GM12878 (cell line): Measurements from ENCODE around the gene PRKAG3. TPM values are rescaled to one million over a fixed set of nuclear protein-coding genes. Genes with fewer than 3 reads are reported as not detected.

Experiments
- ATAC-seq: fragments of 200-7000 bp; cut with Tn5 transposase; 3 replicates; pipeline ENCODE4 v1.9.1; 2020; ENCODE audit warnings: mild to moderate bottlenecking, moderate library complexity
- BruUV-seq: library from RNA; stranded (reverse); fragments of 400-500 nt; replicated peaks from 2 replicates; lab custom pipeline; 2021; lab: Mats Ljungman, UMichigan
- CTCF ChIA-PET: fragments of 300-600 bp; sonication (Branson Sonifier 250); formaldehyde crosslinking; extraction: SDS; loops from one replicate; lab custom pipeline; 2021; ENCODE audit warnings: inconsistent platforms; lab: Yijun Ruan, JAX
- POLR2A ChIA-PET: fragments of 350-600 bp; formaldehyde crosslinking; extraction: SDS; loops from one replicate; lab custom pipeline; 2021; ENCODE audit warnings: inconsistent platforms; lab: Charles Lee
- RAD21 ChIA-PET: fragments of 300-600 bp; sonication (Branson Sonifier 250); formaldehyde crosslinking; loops from one replicate; lab custom pipeline; 2023; ENCODE audit warnings: antibody characterized with exemption; ENCODE audit not compliant: unreplicated experiment; lab: Charles Lee
- SMC1A ChIA-PET: fragments of 300-600 bp; sonication (Branson Sonifier 250); formaldehyde crosslinking; loops from one replicate; lab custom pipeline; 2023; ENCODE audit not compliant: unreplicated experiment, uncharacterized antibody; lab: Charles Lee
- DNase-seq: peaks from one replicate; pipeline ENCODE4 v3.0.0-alpha.2; 2011; ENCODE audit warnings: low read depth, low spot score
- FAIRE-seq: peaks from 3 replicates; lab custom pipeline; 2011; peaks lifted over from hg19 to GRCh38; lab: Jason Lieb, UNC
- H2AFZ ChIP-seq: 2 replicates; pipeline ENCODE4 v1.6.0; 2011; ENCODE audit warnings: low read depth, low read length, control low read depth; ENCODE audit not compliant: control insufficient read depth
- H3K27ac ChIP-seq: 2 replicates; pipeline ENCODE4 v1.5.1; 2011; ENCODE audit warnings: control low read depth; ENCODE audit not compliant: control insufficient read depth, insufficient read depth
- H3K27me3 ChIP-seq, 2 experiments: replicated peaks in 1 of 2; 2 replicates each; pipeline versions ENCODE4 v1.6.0 to v1.6.1; 2011; ENCODE audit warnings: low read length in 1 of 2; ENCODE audit not compliant: control insufficient read depth in 2 of 2, insufficient read depth in 2 of 2
- H3K36me3 ChIP-seq, 2 experiments: 2 replicates each; pipeline ENCODE4 v1.5.1; 2011; ENCODE audit warnings: low read length in 1 of 2; ENCODE audit not compliant: control insufficient read depth in 2 of 2, insufficient read depth in 2 of 2
- H3K4me1 ChIP-seq: 2 replicates; pipeline ENCODE4 v1.6.1; 2011; ENCODE audit warnings: mild to moderate bottlenecking, low read length, moderate library complexity, mixed read lengths; ENCODE audit not compliant: control insufficient read depth, insufficient read depth
- H3K4me2 ChIP-seq: 2 replicates; pipeline ENCODE4 v1.6.0; 2011; ENCODE audit warnings: control low read depth; ENCODE audit not compliant: control insufficient read depth, insufficient read depth
- H3K4me3 ChIP-seq: fragments of 200-600 bp; sonication (generic); 2 replicates; pipeline ENCODE4 v1.5.1; 2016
- H3K79me2 ChIP-seq: 2 replicates; pipeline ENCODE4 v1.6.0; 2011; ENCODE audit warnings: low read length; ENCODE audit not compliant: control insufficient read depth, insufficient read depth
- H3K9ac ChIP-seq: 2 replicates; pipeline ENCODE4 v1.8.0; 2011; ENCODE audit warnings: low read length, control low read depth, mixed read lengths; ENCODE audit not compliant: control insufficient read depth, insufficient read depth
- H3K9me3 ChIP-seq: replicated peaks from 3 replicates; pipeline ENCODE4 v1.5.1; 2011; ENCODE audit warnings: mild to moderate bottlenecking, low read length; ENCODE audit not compliant: control insufficient read depth, insufficient read depth
- H4K20me1 ChIP-seq: 2 replicates; pipeline ENCODE4 v1.6.0; 2011; ENCODE audit not compliant: control insufficient read depth, insufficient read depth
- CEBPB ChIP-seq, 2 experiments: fragments of 150-350 bp in 1 of 2; IDR thresholded peaks; 2 replicates each; pipeline ENCODE4 v1.6.1; 2012 to 2014; ENCODE audit warnings: low read depth in 2 of 2, low read length in 2 of 2, borderline replicate concordance in 1 of 2, inconsistent platforms in 1 of 2
- MEF2B ChIP-seq: fragments of 450-650 bp; IDR thresholded peaks from 2 replicates; pipeline ENCODE4 v1.6.1; 2018; ENCODE audit warnings: mild to moderate bottlenecking, moderate library complexity; ENCODE audit not compliant: partially characterized antibody, poor library complexity, severe bottlenecking
- MLLT1 ChIP-seq: fragments of 450-650 bp; IDR thresholded peaks from 2 replicates; pipeline ENCODE4 v1.6.1; 2016; ENCODE audit warnings: mild to moderate bottlenecking
- NR2C1 ChIP-seq: fragments of 450-650 bp; IDR thresholded peaks from 2 replicates; pipeline ENCODE4 v1.6.1; 2017; ENCODE audit warnings: antibody characterized with exemption, mild to moderate bottlenecking, moderate library complexity
- SMAD1 ChIP-seq: fragments of 450-650 bp; IDR thresholded peaks from 2 replicates; pipeline ENCODE4 v1.6.1; 2018; ENCODE audit warnings: mild to moderate bottlenecking, low read depth; ENCODE audit not compliant: partially characterized antibody
- WGBS: methylation state at CpG from one replicate; pipeline ENCODE4 v1.1.6; 2016; ENCODE audit warnings: low lambda C conversion rate; ENCODE audit not compliant: insufficient replicate concordance, insufficient coverage; ENCODE audit errors: missing lambda C conversion rate; 5-methylcytosine and 5-hydroxymethylcytosine counted together
- in situ Hi-C: fragments of 300-500 bp; cut with MboI; formaldehyde crosslinking; loops from 9 replicates; pipeline ENCODE4 v1.14.3; 2018; ENCODE audit warnings: mixed read lengths
- intact Hi-C: fragments of 100-400 bp; cut with micrococcal nuclease; formaldehyde crosslinking; loops from one replicate; pipeline ENCODE4 v1.14.2; 2022; ENCODE audit not compliant: unreplicated experiment
- polyA plus RNA-seq, 11 experiments: library from polyadenylated mRNA; depleted of rRNA in 4 of 11; unstranded in 6 of 11; stranded (reverse) in 5 of 11; fragments of >200 nt; fragmentation: Nextera tagmentation in 4 of 11; fragmentation: Illumina TruSeq in 1 of 11; extraction: Ambion mirVana in 4 of 11; extraction: Trizol in 1 of 11; gene quantifications; 1 replicate in 1 of 11; 2 replicates in 10 of 11; pipeline versions ENCODE4 v1.2.1 to v1.2.3, GENCODE V29; 2011 to 2016; ENCODE audit warnings: inconsistent platforms in 2 of 11, missing spikeins in 2 of 11, low read depth in 1 of 11
- total RNA-seq, 4 experiments: library from RNA; depleted of rRNA in 3 of 4; stranded (reverse); fragments of >200 nt in 3 of 4; fragmentation: Illumina TruSeq in 1 of 4; extraction: Trizol in 1 of 4; gene quantifications; 2 replicates each; pipeline versions ENCODE4 v1.2.1 to v1.2.3, GENCODE V29; 2013 to 2021
- TF ChIP-seq, protein P1 (sequence below): IDR thresholded peaks from 2 replicates; pipeline ENCODE4 v1.6.1; 2011; ENCODE audit warnings: borderline replicate concordance, low read depth, mild to moderate bottlenecking, moderate library complexity, mixed read lengths, low read length; ENCODE audit not compliant: insufficient read depth; ENCODE audit errors: extremely low read length

Gene PRKAG3
- total and polyA plus RNA-seq, 10 of the 15 experiments (the other 5 are each of a cell fraction or from before 2014, with no cell fraction given), result 0.04 to 0.12 (median 0.06) TPM; not detected in 7

DNA sequence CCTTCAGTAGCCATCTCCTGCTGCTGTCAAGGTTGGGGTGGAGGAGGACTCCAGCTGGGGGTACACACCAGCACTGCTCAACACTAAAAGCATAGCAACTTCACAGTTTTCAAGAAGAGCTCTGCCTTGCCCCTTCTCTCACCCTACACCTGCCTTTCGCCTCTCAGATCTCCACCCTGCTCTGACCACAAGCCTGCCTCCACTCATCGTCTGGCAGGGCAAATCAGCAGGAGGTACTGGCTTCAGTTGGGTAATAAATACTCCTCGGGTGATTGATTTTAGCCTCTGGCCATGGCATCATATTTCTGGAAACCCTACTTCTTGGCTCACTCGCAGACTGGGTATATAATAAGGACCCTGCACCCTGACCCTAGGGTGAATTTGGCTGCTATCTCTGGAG, 3.1 kb upstream of the PRKAG3 start (continued):
- no peak for TF ChIP-seq NR2C1
- TF ChIP-seq CEBPB (IDR thresholded peaks at IDR 0.05; ENCODE audit: borderline replicate concordance in 1 of 2, low read depth in 2 of 2, low read length in 2 of 2), result no peak

DNA sequence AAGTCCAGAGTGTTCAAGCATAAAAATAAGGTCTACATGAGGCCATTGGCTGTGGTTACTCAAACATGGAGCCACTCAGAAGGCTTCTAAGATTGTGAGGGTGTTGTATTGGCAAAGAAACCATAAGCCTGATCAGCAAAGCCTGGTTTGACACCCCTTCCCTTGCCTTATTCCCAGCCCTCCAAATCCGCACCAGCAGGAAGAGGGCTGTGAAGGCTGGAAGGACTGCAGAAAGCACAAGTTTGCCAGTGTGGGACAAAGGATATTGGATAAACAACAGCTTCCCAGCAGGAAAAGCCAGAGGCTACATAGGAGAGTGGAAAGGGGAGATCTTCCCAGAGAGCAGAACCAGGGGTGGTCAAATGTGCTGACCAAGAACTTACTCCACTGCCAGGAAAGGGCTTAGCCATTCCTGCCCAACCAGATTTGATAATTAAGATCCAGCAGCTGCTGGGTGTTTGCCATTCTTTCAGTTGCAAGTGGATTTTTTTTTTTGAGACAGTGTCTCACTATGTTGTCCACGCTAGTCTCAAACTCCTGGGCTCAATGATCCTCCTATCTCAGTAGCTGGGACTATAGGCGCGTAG, 1.5 kb upstream of the PRKAG3 start:
- peaks cover 0 to 9% of the 10 kb centered on the region in 2 experiments; a peak in 3 of 4 replicates for H3K27me3 ChIP-seq
- RAD21 ChIA-PET, result interaction anchor here (0.6 kb wide), 1 partner anchor 779 kb away, joined by 3 read pairs; no protein-coding TSS in a partner anchor
- no peak overlapping the region for H3K9ac ChIP-seq

More for the DNA sequence above, 1.5 kb upstream of the PRKAG3 start:
- Histone ChIP-seq H3K9me3 (no peaks in the 10 kb centered on the region), H3K4me1 (no peaks in the 10 kb centered on the region), H4K20me1 (no peaks in the 10 kb centered on the region), H3K4me3 (no peak overlapping the region), H2AFZ (no peak overlapping the region), H3K4me2 (no peak overlapping the region), H3K36me3 (no peaks in the 10 kb centered on the region), H3K27ac (no peak overlapping the region)
- POLR2A ChIA-PET, result interaction anchor here (0.6 kb wide), 1 partner anchor 425 kb away, joined by 3 read pairs; no protein-coding TSS in a partner anchor
- no peak for FAIRE-seq
- no peak for ATAC-seq
- in situ Hi-C loops, result no loop called here
- DNase-seq, result no peak
- CTCF ChIA-PET, result interaction anchor here (0.7 to 0.9 kb wide), 2 partner anchors 21 to 1374 kb away, joined by 3 read pairs; no protein-coding TSS in a partner anchor
- WGBS, result 23% methylated on average over 4 of the region's 4 CpGs
- intact Hi-C loops, result no loop called here
- BruUV-seq, result no TSS peak
- SMC1A ChIA-PET, result no interaction called here
- TF ChIP-seq, protein P1, sequence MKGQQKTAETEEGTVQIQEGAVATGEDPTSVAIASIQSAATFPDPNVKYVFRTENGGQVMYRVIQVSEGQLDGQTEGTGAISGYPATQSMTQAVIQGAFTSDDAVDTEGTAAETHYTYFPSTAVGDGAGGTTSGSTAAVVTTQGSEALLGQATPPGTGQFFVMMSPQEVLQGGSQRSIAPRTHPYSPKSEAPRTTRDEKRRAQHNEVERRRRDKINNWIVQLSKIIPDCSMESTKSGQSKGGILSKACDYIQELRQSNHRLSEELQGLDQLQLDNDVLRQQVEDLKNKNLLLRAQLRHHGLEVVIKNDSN, result no peak
- TF ChIP-seq MLLT1 (no peak), SMAD1 (no peak), MEF2B (no peak)
- TF ChIP-seq, all 136 proteins: peak for 0
- H3K79me2 ChIP-seq, result no peaks in the 10 kb centered on the region
